HG03565 (cell line): ENCODE results near the gene IFNAR2.
"Not testable (repeated sequence)": the region's sequence is repeated elsewhere in the genome, so short reads cannot be mapped to it uniquely, and the experiment has no call there.

Source experiments
- ATAC-seq: cut with Tn5 transposase; IDR thresholded peaks from one replicate; pipeline ENCODE4 v1.9.1; 2021; ENCODE audit warnings: mild to moderate bottlenecking, moderate library complexity; ENCODE audit not compliant: unreplicated experiment

The IFNAR2 gene

DNA sequence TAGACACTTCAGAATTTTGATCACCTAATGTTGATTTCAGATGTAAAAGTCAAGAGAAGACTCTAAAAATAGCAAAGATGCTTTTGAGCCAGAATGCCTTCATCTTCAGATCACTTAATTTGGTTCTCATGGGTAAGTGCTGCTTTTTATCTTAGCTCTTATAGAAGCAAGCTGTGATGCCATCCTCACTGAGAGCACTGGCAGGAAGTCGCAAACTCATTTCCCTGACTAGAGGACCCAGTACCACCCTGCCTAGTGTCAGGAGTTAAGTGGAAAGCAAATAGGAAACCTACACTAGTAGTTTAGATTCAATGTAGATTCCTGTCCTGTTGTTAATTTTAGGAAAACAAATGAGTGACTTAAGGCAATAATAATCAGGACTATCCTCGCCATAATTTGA, 12.1 kb downstream of the IFNAR2 start:
- ATAC-seq = no peak

DNA sequence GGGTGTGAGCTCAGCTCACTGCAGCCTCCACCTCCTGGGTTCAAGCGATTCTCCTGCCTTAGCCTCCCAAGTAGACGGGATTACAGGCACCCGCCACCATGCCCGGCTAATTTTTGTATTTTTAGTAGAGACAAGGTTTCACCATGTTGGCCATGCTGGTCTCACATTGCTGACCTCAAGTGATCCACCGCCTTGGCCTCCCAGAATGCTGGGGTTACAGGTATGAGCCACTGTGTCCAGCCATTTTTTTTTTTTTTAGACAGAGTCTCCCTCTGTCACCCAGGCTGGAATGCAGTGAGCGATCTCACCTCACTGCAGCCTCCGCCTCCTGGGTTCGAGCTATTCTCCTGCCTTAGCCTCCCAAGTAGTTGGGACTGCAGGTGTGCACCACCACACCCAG, 13.1 kb downstream of the IFNAR2 start:
- ATAC-seq = not testable (repeated sequence)

DNA sequence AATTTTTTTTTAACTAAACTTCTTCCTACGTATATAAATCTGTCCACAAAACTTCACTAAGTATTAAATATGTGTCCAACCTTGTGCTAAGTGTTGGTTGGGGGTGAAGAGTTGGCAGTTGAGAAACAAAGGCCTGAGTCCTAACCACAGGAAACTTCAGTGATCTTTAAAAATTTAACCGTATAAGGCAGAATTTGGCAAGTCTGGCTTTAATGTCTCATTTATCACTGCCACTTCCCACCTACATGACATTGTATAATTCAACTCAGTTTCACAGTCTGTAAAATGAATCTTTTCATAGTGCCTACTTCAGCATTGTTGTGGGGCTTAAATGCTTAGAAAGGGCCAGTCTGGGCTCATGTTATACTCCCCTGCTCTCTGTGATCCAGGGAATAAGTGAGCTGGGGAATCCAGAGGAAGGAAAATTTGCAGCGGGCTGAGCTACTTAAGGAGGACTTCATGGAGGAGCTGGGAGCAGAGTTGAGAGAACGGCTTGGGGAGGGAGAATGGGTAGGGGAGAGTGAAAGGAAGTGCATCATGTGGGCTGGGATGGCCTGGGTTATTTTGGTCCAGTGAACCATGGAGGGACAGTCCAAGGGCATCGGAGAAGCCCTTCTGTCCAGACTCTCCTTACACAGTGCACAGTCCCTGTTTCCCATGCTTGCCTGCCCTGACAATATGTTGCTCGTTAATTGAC, 14.5 kb downstream of the IFNAR2 start:
- no peak for ATAC-seq

DNA sequence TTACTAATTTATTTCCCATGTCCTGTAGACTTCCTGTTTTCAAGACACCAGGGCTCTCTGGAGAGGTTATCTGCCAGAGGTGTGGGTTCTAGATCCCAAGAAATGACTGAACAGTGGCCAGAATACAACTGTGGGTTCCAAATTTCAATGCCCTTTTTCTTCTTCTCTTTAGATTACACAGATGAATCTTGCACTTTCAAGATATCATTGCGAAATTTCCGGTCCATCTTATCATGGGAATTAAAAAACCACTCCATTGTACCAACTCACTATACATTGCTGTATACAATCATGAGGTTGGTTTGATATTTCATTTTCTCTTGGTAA, 15.0 kb downstream of the IFNAR2 start:
- ATAC-seq = no peak

DNA sequence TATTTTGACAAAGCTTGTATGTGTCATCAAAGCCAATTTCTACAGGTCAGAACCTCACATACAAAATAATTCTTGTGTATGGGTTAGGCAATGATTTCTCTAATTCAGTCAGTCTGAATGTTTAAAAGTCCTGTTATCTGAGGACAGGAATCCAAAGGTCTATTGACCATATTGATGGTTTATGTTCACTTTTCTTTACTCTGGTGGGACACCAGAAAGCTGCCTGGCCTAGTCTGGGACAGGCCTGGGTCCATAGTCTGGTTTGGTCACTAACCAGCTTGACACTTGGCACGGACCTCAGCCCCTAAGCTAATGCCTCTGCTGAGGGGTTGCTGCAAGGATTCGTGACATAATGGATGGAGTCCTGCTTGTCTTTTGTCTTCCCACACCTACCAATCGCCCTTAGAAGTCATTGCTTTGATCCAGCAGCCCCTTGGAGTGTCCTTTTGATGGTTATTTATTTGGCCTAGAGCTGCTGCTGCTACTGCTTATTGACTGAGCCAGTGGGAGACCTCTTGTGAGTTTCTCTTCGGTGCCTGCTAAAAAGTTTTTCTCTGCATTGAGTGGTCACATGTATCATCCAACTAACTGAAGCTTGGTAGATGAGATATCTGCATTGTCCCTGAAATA, 15.7 kb downstream of the IFNAR2 start:
- ATAC-seq = no peak

DNA sequence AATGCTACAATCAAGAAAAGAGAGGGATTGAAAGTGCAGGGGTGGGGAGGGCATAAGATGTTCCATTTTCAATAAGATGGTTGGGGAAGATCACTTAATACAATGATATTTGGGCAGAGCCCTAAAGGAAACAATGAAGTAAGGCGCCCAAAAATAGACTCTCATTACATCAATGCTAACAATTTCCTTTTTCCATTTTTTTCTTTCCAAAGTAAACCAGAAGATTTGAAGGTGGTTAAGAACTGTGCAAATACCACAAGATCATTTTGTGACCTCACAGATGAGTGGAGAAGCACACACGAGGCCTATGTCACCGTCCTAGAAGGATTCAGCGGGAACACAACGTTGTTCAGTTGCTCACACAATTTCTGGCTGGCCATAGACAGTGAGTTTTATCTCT, 16.8 kb downstream of the IFNAR2 start:
- no peak for ATAC-seq

DNA sequence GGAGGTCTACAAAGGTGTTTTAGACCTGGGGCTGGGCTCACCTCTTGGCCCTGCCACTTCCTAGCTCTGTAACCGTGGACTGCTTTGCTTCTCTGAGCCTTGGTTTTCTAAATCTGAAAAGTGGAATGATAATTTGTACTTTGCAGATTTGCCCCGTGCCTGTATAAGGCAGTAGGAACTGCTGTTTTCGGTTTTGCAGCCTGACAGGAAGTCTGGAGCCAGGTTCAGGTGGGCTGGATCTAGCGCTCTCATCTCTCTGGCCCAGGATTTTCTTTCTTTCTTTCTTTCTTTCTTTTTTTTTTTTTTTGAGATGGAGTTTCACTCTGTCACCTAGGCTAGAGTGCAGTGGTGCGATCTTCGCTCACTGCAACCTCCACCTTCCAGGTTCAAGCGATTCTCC, 17.2 kb downstream of the IFNAR2 start:
- no peak for ATAC-seq

DNA sequence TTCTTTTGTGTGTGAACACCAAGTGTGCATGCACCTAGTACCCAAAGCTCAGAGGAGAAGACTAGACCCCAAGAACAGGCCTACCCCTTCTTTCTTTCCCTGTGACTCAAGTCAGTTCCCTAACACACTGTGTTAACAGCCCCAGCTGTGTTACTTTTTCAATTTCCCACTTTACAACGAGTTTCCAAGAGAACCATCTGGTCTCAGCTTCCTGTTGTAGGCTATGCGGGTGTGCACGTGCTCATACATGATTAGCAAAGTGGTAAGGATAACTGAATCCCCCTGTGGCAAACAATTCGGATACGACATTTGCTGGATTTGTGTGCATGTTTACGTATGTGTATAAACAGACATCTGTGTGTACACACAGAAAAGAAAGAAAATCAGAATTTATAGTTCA, 17.9 kb downstream of the IFNAR2 start:
- no peak for ATAC-seq

DNA sequence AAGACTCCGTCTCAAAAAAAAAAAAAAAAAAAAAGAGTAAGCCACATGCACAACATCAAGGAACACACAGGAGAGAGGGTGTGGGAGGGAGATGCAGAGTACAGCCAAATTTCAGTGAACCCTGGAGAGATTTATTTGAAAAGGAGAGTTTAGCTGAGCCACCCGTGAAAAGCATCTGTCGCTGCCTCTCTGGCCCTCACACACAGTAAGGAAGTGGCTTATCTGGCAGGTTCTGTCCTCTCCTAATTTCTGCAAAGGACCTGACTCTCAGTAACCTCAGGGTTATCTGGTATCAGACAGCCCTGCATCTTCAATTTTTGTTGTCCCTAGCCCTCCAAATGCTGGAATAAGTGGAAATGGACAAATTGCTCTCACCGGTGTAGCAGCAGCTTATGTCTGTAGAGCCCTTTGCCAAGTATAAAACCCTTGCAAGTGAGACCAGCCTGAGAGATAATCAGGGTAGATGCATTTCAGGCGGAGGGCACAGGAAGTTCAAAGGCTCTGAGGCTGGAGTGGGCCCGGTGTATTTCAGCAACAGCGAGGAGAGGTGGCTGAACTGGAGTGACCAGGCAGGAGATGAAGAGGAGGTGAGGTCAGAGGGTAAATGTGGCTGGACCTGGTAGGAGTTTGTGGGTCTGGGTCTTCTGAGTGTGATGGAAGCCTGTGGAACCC, 19.7 kb downstream of the IFNAR2 start:
- ATAC-seq = no peak

DNA sequence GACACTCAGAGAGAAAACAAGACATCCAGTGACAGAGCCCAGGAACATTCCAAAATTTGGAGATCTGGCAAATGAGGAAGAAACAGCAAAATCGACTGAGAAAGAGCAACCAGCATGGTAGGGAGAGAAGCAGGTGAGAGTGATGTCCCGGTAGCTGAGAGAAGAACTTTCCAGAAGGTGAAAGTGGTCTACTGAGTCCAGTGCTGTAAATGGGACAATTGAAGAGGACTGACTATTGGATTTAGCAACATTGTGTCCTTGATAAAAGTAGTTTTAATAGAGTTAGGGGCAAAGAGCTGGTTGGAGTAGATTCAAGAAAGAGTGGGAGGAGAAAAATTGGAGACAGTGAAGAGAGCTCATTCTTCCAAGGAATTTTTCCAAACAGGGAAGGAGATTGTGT, 21.4 kb downstream of the IFNAR2 start:
- ATAC-seq = no peak

DNA sequence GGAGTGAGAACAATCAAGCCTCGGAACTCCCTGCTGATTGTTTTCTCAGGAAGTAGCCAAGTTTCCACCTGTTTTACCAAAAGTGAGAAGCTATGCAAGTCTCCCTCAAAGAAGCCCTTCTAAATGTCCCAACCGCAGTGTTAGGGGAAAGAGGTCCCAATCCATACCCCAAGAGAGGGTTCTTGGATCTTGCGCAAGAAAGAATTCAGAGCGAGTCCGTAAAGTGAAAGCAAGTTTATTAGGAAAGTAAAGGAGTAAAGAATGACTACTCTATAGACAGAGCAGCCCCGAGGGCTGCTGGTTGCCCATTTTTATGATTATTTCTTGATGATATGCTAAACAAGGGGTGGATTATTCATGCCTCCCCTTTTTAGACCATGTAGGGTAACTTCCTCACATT, 23.6 kb downstream of the IFNAR2 start:
- not testable (repeated sequence) for ATAC-seq

DNA sequence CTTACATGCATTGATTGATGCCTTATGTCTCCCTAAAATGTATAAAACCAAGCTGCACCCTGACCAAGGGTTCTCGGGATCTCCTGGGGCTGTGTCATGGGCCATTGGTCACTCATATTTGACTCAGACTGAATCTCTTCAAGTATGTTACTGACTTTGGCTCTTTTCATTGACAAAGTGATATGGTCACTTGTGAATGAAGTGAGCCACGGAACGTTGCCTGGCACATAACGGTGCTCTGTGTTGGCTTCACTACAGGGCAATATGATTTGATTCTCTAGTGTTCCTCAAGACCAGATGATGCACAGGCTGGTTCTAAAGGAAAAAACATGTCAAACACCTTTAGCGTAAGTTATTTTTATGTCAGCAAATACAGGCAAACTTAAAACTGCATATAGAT, 25.0 kb downstream of the IFNAR2 start:
- no peak for ATAC-seq

DNA sequence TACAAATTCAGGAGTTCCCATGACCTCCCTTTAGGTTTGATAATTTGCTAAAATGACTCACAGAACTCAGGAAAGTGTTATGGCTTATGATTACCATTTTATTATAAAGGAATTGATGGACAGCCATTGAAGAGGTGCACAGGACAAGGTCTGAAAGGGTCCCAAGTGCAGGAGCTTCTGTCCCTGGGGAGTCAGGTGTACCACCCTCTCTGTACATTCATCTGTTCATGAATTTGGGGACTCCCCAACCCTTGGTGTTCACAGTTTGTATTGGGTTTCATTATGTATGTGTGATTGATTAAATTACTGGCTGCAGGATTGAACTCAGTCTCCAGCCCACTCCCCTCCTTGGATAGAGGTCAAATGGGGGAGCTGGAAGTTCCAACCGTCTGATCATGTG, 25.7 kb downstream of the IFNAR2 start:
- ATAC-seq = no peak

DNA sequence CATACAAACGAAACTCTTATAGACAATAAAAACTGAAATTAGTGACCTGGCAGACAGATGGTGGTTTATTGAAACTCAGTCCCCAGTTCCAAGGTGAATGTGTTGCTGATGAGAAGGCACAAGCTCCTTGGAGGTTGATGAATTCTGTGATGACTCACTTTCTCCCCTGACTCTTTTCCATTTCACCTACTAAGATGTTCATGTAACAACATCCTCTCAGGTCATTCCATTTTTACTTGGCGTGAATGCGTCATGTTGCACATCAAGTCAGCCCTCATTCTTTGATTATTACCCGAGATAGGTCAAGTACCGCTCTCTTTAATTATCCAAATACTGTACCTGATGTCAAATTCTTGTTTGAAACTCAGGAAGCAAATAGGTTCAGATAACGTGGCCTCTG, 26.3 kb downstream of the IFNAR2 start:
- no peak for ATAC-seq

DNA sequence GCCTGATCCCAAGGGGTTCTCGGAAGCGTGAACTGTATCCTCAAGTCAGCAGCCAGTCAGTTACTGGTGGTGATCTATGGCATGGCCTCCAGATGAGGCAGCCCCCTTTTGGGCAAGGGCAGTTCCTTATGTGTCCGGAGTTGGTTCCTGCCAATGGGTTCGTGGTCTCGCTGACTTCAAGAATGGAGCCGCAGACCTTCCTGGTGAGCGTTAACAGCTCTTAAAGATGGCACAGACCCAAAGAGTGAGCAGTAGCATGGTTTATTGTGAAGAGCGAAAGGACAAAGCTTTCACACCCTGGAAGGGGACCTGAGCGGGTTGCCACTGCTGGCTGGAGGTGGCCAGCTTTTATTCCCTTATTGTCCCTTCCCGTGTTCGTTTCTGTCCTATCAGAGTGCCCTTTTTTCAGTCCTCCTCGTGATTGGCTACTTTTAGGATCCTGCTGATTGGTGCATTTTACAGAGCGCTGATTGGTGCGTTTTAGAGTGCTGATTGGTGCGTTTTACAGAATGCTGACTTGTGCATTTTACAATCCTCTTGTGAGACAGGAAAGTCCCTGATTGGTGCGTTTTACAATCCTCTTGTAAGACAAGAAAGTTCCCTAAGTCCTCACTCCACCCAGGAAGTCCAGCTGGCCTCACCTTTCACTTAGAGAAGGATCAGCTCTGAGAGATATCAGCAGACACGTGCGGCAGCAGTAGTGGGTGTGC, 27.5 kb downstream of the IFNAR2 start:
- no peak for ATAC-seq

DNA sequence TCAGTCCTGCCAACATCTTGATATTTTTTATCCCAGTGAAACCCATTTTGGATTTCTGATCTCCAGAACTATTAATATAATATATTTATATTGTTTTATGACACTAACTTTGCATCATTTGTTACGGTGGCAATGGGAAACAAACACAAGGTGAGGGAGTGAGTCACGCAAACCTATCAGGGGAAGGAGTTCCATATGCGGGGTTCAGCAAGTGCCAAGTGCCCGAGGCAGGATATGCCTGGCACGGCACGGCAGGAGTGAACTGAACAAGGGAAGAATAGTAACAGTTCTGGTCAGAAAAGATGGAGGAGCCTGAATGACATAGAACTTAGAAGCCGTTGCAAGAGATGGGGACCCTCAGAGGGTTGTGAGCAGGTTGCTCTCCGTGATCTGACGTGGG, 28.7 kb downstream of the IFNAR2 start:
- no peak for ATAC-seq

DNA sequence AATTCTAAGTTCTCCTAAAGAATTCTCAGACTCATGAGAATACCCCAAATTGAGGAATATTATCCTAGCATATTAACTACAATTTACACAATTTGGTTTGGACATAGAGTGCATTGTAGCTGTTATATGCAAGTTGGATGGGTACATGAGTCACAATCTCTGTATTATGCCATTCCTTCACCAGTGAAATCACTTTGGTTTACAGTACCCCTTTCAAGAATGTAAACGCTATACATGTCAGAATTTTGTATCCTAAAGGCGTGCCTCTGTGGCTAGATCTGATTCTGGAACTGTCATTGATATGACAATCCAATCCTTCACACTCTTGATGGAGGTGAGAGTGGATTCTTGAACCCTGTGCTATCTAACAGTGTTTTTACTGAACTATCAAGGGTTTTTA, 29.7 kb downstream of the IFNAR2 start:
- ATAC-seq = no peak

DNA sequence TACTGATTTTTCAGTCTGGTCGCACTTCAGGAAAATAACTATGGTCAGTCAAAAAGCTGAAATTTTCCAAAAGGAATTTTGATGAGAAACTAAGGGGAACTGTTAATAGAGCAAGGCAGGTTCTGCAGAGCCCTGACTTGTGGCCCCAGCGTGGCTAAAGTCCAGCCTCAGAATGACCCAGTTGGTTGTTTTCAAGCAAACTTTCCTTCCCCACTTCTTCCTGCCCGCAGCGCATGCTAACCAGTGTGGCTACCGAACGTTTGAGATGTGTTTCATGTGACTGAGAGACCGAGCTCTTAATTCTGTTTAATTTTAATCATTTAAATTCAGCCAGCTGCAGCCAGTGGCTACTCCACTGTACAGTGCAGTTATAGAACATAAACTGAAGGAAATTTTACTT, 30.3 kb downstream of the IFNAR2 start:
- ATAC-seq = no peak

DNA sequence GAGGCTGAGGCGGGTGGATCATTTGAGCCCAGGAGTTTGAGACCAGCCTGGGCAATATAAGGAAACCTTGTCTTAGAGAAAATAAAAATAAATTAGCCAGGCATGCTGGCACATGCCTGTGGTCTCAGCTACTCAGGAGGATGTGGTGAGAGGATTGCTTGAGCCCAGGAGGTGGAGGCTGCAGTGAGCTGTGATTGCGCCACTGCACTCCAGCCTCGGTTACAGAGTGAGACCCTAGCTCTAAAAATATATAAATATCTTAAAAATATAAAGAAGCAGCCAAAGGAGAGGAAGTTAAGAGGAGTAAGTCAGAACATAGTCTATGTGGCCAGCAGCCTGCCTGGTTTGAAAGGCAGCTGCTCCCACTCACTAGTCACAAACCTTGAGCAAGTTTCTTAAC, 31.9 kb downstream of the IFNAR2 start:
- ATAC-seq = no peak

DNA sequence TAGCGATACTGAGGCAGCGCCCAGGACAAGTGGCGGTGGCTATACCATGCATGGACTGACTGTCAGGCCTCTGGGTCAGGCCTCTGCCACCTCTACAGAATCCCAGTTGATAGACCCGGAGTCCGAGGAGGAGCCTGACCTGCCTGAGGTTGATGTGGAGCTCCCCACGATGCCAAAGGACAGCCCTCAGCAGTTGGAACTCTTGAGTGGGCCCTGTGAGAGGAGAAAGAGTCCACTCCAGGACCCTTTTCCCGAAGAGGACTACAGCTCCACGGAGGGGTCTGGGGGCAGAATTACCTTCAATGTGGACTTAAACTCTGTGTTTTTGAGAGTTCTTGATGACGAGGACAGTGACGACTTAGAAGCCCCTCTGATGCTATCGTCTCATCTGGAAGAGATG, 33.2 kb downstream of the IFNAR2 start:
- ATAC-seq = no peak

DNA sequence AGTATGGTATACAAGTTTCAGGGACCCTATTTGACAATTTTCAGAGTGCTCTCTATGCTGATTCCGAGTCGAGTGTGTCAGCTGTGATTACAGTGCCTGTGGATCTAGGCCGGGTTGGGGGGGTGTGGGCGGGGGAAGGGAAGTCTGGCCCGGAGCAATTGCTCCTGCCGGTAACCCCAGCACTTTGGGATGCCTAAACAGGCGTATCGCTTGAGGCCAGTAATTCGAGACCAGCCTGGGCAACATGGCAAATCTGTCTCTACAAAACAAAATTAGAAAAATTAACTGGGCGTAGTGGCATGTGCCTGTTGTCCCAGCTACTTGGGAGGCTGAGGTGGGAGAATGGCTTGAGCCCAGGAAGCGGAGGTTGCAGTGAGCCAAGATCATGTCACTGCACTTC, 34.8 kb downstream of the IFNAR2 start:
- no peak for ATAC-seq

DNA sequence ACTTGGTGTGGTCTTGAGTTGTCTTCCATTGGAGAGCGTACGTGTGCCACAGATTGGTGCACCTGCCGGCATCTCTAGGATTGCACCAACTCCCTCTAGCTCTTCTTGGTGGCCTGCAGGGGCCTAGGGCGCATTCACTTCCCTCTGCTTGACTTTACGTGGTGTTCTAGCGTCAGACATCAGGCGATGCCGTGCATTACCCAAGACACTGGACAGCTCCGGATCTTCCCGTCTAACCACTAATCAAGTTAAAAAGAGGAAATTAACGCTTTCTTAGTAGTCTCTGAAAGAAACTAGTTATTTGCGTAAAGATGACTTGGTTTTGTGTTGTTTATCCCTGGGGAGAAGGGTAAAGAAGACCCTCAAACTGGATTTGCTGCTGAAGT, 35.9 kb downstream of the IFNAR2 start:
- peak; percentile 22 for ATAC-seq
